22Rv1 (cell line): ENCODE measurements around the gene DENND2A.

ENCODE experiments used
- CTCF ChIP-seq: fragments of 450-650 bp; IDR thresholded peaks from 2 replicates; pipeline ENCODE4 v1.5.1; 2017; ENCODE audit warnings: mild to moderate bottlenecking
- ZFX ChIP-seq: fragments of 450-650 bp; IDR thresholded peaks from 2 replicates; pipeline ENCODE4 v1.6.1; 2017; ENCODE audit warnings: antibody characterized with exemption, borderline replicate concordance

DNA sequence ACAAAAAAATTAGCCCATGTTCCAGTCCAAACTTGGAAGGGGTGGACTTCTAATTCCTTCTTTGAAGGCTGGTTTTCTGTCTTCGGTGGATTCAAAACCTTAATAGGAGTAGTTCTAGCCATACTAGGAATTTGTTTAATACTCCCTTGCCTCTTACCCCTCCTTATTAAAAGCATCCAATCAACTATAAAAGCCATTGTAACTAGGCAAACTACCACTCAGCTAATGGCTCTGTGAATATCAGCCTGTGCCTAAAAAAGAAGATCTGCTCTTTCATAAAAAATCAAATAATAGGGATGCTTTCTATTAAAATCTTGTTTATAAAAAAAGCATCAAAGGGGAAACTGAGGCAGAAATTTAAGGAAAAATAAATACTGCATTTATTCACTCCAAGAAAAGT, 28.0 kb upstream of the DENND2A start:
- no peak for TF ChIP-seq CTCF
- TF ChIP-seq ZFX: no peak
